Nephron (organoid): Measurements from ENCODE around the gene EGFLAM.

Experiments
- H3K27ac Mint-ChIP-seq, 3 experiments: 2 replicates each; pipeline ENCODE4 v1.8.0; 2020; ENCODE audit warnings: mixed read lengths in 3 of 3, mild to moderate bottlenecking in 2 of 3, moderate library complexity in 1 of 3
- H3K27me3 Mint-ChIP-seq: 2 replicates; pipeline ENCODE4 v1.8.0; 2021; ENCODE audit warnings: low read depth, mild to moderate bottlenecking, moderate library complexity, mixed read lengths
- H3K36me3 Mint-ChIP-seq: 2 replicates; pipeline ENCODE4 v1.8.0; 2020; ENCODE audit warnings: low read depth, mixed read lengths
- H3K4me1 Mint-ChIP-seq: 2 replicates; pipeline ENCODE4 v1.8.0; 2020; ENCODE audit warnings: mixed read lengths
- H3K4me3 Mint-ChIP-seq, 3 experiments: 2 replicates each; pipeline ENCODE4 v1.8.0; 2020; ENCODE audit warnings: mild to moderate bottlenecking in 3 of 3, mixed read lengths in 3 of 3, moderate library complexity in 2 of 3
- H3K9me3 Mint-ChIP-seq: 2 replicates; pipeline ENCODE4 v1.8.0; 2020; ENCODE audit warnings: mixed read lengths
- CTCF ChIP-seq, 3 experiments: fragments of 200-600 bp; sonication (generic); IDR thresholded peaks; one replicate each; pipeline ENCODE4 v1.5.0; 2021; ENCODE audit warnings: antibody characterized with exemption in 3 of 3; ENCODE audit not compliant: unreplicated experiment in 3 of 3

The EGFLAM gene

GRCh38 chr5:38347896-38348295, 89.5 kb downstream of the EGFLAM start:
- Mint-ChIP-seq H3K4me1 (no peaks in the 10 kb centered on the region), H3K27me3 (no peaks in the 10 kb centered on the region), H3K9me3 (no peaks in the 10 kb centered on the region), H3K27ac (no peak overlapping the region), H3K4me3 (no peak overlapping the region), H3K36me3 (no peaks in the 10 kb centered on the region)
- no peak for TF ChIP-seq CTCF (IDR thresholded peaks at IDR 0.05; ENCODE audit: unreplicated experiment in 3 of 3)

GRCh38 chr5:38360323-38361061, 102.1 kb downstream of the EGFLAM start:
- no peak for TF ChIP-seq CTCF (IDR thresholded peaks at IDR 0.05; ENCODE audit: unreplicated experiment in 3 of 3)
- Mint-ChIP-seq H3K4me3 (no peak overlapping the region), H3K36me3 (no peaks in the 10 kb centered on the region), H3K9me3 (no peaks in the 10 kb centered on the region), H3K4me1 (no peaks in the 10 kb centered on the region), H3K27me3 (peaks cover 4% of the 10 kb centered on the region), H3K27ac (no peak overlapping the region)

GRCh38 chr5:38362713-38363112, 104.4 kb downstream of the EGFLAM start:
- no peaks in the 10 kb centered on the region for H3K27me3 Mint-ChIP-seq
- no peaks in the 10 kb centered on the region for H3K9me3 Mint-ChIP-seq
- no peak overlapping the region for H3K27ac Mint-ChIP-seq
- no peaks in the 10 kb centered on the region for H3K36me3 Mint-ChIP-seq
- TF ChIP-seq CTCF (IDR thresholded peaks at IDR 0.05; ENCODE audit: unreplicated experiment in 3 of 3) = no peak
- no peaks in the 10 kb centered on the region for H3K4me1 Mint-ChIP-seq
- H3K4me3 Mint-ChIP-seq = no peak overlapping the region

GRCh38 chr5:38364825-38365224, 106.5 kb downstream of the EGFLAM start:
- Mint-ChIP-seq H3K4me1 (peaks cover under 1% of the 10 kb centered on the region), H3K27me3 (no peaks in the 10 kb centered on the region), H3K36me3 (no peaks in the 10 kb centered on the region), H3K27ac (no peak overlapping the region), H3K4me3 (no peak overlapping the region), H3K9me3 (no peaks in the 10 kb centered on the region)
- TF ChIP-seq CTCF (IDR thresholded peaks at IDR 0.05; ENCODE audit: unreplicated experiment in 3 of 3) = no peak

GRCh38 chr5:38367410-38367809, 109.1 kb downstream of the EGFLAM start:
- H3K27me3 Mint-ChIP-seq = no peaks in the 10 kb centered on the region
- no peak overlapping the region for H3K27ac Mint-ChIP-seq
- no peaks in the 10 kb centered on the region for H3K36me3 Mint-ChIP-seq
- H3K4me3 Mint-ChIP-seq = no peak overlapping the region
- H3K9me3 Mint-ChIP-seq = no peaks in the 10 kb centered on the region
- TF ChIP-seq CTCF (IDR thresholded peaks at IDR 0.05; ENCODE audit: unreplicated experiment in 3 of 3) = no peak
- H3K4me1 Mint-ChIP-seq = peaks cover 9% of the 10 kb centered on the region

GRCh38 chr5:38367966-38368365, 109.6 kb downstream of the EGFLAM start:
- no peaks in the 10 kb centered on the region for H3K9me3 Mint-ChIP-seq
- H3K27ac Mint-ChIP-seq = no peak overlapping the region
- no peaks in the 10 kb centered on the region for H3K36me3 Mint-ChIP-seq
- no peak overlapping the region for H3K4me3 Mint-ChIP-seq
- no peaks in the 10 kb centered on the region for H3K27me3 Mint-ChIP-seq
- H3K4me1 Mint-ChIP-seq = peaks cover 9% of the 10 kb centered on the region
- TF ChIP-seq CTCF (IDR thresholded peaks at IDR 0.05; ENCODE audit: unreplicated experiment in 3 of 3) = no peak
